GM23338 (cell line): ENCODE measurements around the gene KRTAP20-2. TPM values are rescaled to one million over a fixed set of nuclear protein-coding genes. Genes with fewer than 3 reads are reported as not detected.

ENCODE experiments used
- ATAC-seq: fragments of 200-7000 bp; cut with Tn5 transposase; 3 replicates; pipeline ENCODE4 v1.9.1; 2020
- DNase-seq: peaks from one replicate; pipeline ENCODE4 v3.0.0-alpha.2; 2015; ENCODE audit warnings: low spot score
- H2AFZ ChIP-seq: fragments of 200-600 bp; sonication (generic); 2 replicates; pipeline ENCODE4 v1.8.0; 2016; ENCODE audit warnings: antibody characterized with exemption, mild to moderate bottlenecking, moderate library complexity
- H3F3A ChIP-seq: fragments of 200-600 bp; sonication (generic); replicated peaks from 2 replicates; pipeline ENCODE4 v1.8.0; 2017; ENCODE audit warnings: antibody characterized with exemption, mixed run types, low read depth
- H3K27ac ChIP-seq: fragments of 200-600 bp; sonication (generic); 2 replicates; pipeline ENCODE4 v1.6.1; 2016; ENCODE audit warnings: low read depth
- H3K27me3 ChIP-seq: fragments of 200-600 bp; sonication (generic); 2 replicates; pipeline ENCODE4 v1.8.0; 2016; ENCODE audit warnings: mild to moderate bottlenecking, mixed run types, moderate library complexity; ENCODE audit not compliant: insufficient read depth
- H3K36me3 ChIP-seq: fragments of 200-600 bp; sonication (generic); 2 replicates; pipeline ENCODE4 v1.8.0; 2016; ENCODE audit warnings: mild to moderate bottlenecking; ENCODE audit not compliant: insufficient read depth
- H3K4me1 ChIP-seq: fragments of 200-600 bp; sonication (generic); 2 replicates; pipeline ENCODE4 v1.8.0; 2016; ENCODE audit warnings: mild to moderate bottlenecking, moderate library complexity; ENCODE audit not compliant: insufficient read depth
- H3K4me2 ChIP-seq: fragments of 200-600 bp; sonication (generic); 2 replicates; pipeline ENCODE4 v1.7.1; 2017; ENCODE audit warnings: mixed run types
- H3K4me3 ChIP-seq: fragments of 200-600 bp; sonication (generic); 2 replicates; pipeline ENCODE4 v1.6.1; 2016; ENCODE audit warnings: mixed run types
- H3K79me2 ChIP-seq: fragments of 200-600 bp; sonication (generic); replicated peaks from 2 replicates; pipeline ENCODE4 v1.8.0; 2017; ENCODE audit warnings: mild to moderate bottlenecking; ENCODE audit not compliant: insufficient read depth
- H3K9me2 ChIP-seq: fragments of 200-600 bp; sonication (generic); 2 replicates; pipeline ENCODE4 v1.8.0; 2017; ENCODE audit not compliant: insufficient read depth
- H4K20me1 ChIP-seq: fragments of 200-600 bp; sonication (generic); replicated peaks from 2 replicates; pipeline ENCODE4 v1.8.0; 2017; ENCODE audit warnings: mild to moderate bottlenecking; ENCODE audit not compliant: insufficient read depth
- H3K27ac Mint-ChIP-seq: 2 replicates; pipeline ENCODE4 v1.8.0; 2020; ENCODE audit warnings: inconsistent platforms, mild to moderate bottlenecking, moderate library complexity, mixed read lengths
- H3K27me3 Mint-ChIP-seq: 3 replicates; pipeline ENCODE4 v1.8.0; 2022; ENCODE audit warnings: low read depth, mild to moderate bottlenecking, moderate library complexity, mixed read lengths, inconsistent platforms; ENCODE audit not compliant: insufficient read depth, poor library complexity
- H3K36me3 Mint-ChIP-seq: 3 replicates; pipeline ENCODE4 v1.8.0; 2021; ENCODE audit warnings: low read depth, mild to moderate bottlenecking, inconsistent platforms, moderate library complexity, mixed read lengths
- H3K4me1 Mint-ChIP-seq: 3 replicates; pipeline ENCODE4 v1.8.0; 2020; ENCODE audit warnings: mild to moderate bottlenecking, inconsistent platforms, mixed read lengths
- H3K4me3 Mint-ChIP-seq: 3 replicates; pipeline ENCODE4 v1.8.0; 2021; ENCODE audit warnings: moderate library complexity, mild to moderate bottlenecking, inconsistent platforms, mixed read lengths
- H3K9me3 Mint-ChIP-seq: 3 replicates; pipeline ENCODE4 v1.8.0; 2020; ENCODE audit warnings: moderate library complexity, mild to moderate bottlenecking, inconsistent platforms, mixed read lengths
- CREB1 ChIP-seq: fragments of 250-450 bp; sonication (Bioruptor Pico); IDR thresholded peaks from 2 replicates; pipeline ENCODE4 v1.5.0; 2020; ENCODE audit warnings: low read depth, mild to moderate bottlenecking, moderate library complexity
- CTCF ChIP-seq, 2 experiments: fragments of 200-600 bp in 1 of 2; sonication (generic) in 1 of 2; conservative IDR thresholded peaks; 2 replicates each; pipeline versions ENCODE4 v1.5.1 to v1.6.1; 2016 to 2017; ENCODE audit warnings: antibody characterized with exemption in 2 of 2, low read depth in 2 of 2, mild to moderate bottlenecking in 2 of 2, moderate library complexity in 1 of 2
- ETS1 ChIP-seq: IDR thresholded peaks from 2 replicates; pipeline ENCODE4 v1.6.1; 2016; ENCODE audit warnings: antibody characterized with exemption
- JUNB ChIP-seq: IDR thresholded peaks from one replicate; pipeline ENCODE4 v1.6.1; 2016; ENCODE audit warnings: antibody characterized with exemption; ENCODE audit not compliant: unreplicated experiment
- NANOG ChIP-seq: IDR thresholded peaks from 2 replicates; pipeline ENCODE4 v1.6.1; 2016; ENCODE audit warnings: antibody characterized with exemption, borderline replicate concordance
- POLR2AphosphoS5 ChIP-seq: IDR thresholded peaks from 2 replicates; pipeline ENCODE4 v1.6.1; 2016; ENCODE audit warnings: antibody characterized with exemption, low read depth
- REST ChIP-seq: IDR thresholded peaks from one replicate; pipeline ENCODE4 v1.6.1; 2018; ENCODE audit warnings: antibody characterized with exemption; ENCODE audit not compliant: unreplicated experiment
- STAT1 ChIP-seq: IDR thresholded peaks from one replicate; pipeline ENCODE4 v1.6.1; 2016; ENCODE audit warnings: antibody characterized with exemption; ENCODE audit not compliant: unreplicated experiment
- ZNF331 ChIP-seq: fragments of 250-450 bp; sonication (Bioruptor Pico); IDR thresholded peaks from 2 replicates; pipeline ENCODE4 v1.5.0; 2020; ENCODE audit warnings: low read depth, mild to moderate bottlenecking, moderate library complexity
- polyA plus RNA-seq: library from polyadenylated mRNA; unstranded; fragments of >200 nt; fragmentation: Nextera tagmentation; extraction: Ambion mirVana; gene quantifications from 2 replicates; pipeline ENCODE4 v1.2.1, GENCODE V29; 2016
- total RNA-seq: library from RNA; depleted of rRNA; stranded (reverse); fragments of >200 nt; shearing (Covaris generic); gene quantifications from 2 replicates; pipeline ENCODE4 v1.2.3, GENCODE V29; 2014
- TF ChIP-seq, protein P1 (sequence below): fragments of 250-450 bp; sonication (Bioruptor Pico); IDR thresholded peaks from 2 replicates; pipeline ENCODE4 v1.5.0; 2020; ENCODE audit warnings: mild to moderate bottlenecking, moderate library complexity

The KRTAP20-2 gene
- total and polyA plus RNA-seq, 2 experiments from 2014 or later = not detected

- no peak within 1 kb of the TSS for H3K27ac Mint-ChIP-seq
- Histone ChIP-seq H3K27ac (no peak within 1 kb of the TSS), H2AFZ (no peak within 1 kb of the TSS), H3K4me3 (no peak within 1 kb of the TSS), H3F3A (no peaks in the 10 kb centered on the region), H4K20me1 (no peaks in the 10 kb centered on the region), H3K27me3 (no peaks in the 10 kb centered on the region), H3K79me2 (no peaks in the 10 kb centered on the region), H3K36me3 (no peaks in the 10 kb centered on the region), H3K9me2 (0 out of 2 replicates have a peak, but pooled peaks cover 8% of the 10 kb centered on the region), H3K4me1 (no peaks in the 10 kb centered on the region), H3K4me2 (no peak within 1 kb of the TSS)
- DNase-seq (no peak), ATAC-seq (no peak)
- no peak within 1 kb of the TSS for H3K4me3 Mint-ChIP-seq
- no peaks in the 10 kb centered on the region for H3K27me3 Mint-ChIP-seq
- H3K9me3 Mint-ChIP-seq = peaks cover 3% of the 10 kb centered on the region; the same call in 2 of the 3 replicates
- TF ChIP-seq, protein P1, sequence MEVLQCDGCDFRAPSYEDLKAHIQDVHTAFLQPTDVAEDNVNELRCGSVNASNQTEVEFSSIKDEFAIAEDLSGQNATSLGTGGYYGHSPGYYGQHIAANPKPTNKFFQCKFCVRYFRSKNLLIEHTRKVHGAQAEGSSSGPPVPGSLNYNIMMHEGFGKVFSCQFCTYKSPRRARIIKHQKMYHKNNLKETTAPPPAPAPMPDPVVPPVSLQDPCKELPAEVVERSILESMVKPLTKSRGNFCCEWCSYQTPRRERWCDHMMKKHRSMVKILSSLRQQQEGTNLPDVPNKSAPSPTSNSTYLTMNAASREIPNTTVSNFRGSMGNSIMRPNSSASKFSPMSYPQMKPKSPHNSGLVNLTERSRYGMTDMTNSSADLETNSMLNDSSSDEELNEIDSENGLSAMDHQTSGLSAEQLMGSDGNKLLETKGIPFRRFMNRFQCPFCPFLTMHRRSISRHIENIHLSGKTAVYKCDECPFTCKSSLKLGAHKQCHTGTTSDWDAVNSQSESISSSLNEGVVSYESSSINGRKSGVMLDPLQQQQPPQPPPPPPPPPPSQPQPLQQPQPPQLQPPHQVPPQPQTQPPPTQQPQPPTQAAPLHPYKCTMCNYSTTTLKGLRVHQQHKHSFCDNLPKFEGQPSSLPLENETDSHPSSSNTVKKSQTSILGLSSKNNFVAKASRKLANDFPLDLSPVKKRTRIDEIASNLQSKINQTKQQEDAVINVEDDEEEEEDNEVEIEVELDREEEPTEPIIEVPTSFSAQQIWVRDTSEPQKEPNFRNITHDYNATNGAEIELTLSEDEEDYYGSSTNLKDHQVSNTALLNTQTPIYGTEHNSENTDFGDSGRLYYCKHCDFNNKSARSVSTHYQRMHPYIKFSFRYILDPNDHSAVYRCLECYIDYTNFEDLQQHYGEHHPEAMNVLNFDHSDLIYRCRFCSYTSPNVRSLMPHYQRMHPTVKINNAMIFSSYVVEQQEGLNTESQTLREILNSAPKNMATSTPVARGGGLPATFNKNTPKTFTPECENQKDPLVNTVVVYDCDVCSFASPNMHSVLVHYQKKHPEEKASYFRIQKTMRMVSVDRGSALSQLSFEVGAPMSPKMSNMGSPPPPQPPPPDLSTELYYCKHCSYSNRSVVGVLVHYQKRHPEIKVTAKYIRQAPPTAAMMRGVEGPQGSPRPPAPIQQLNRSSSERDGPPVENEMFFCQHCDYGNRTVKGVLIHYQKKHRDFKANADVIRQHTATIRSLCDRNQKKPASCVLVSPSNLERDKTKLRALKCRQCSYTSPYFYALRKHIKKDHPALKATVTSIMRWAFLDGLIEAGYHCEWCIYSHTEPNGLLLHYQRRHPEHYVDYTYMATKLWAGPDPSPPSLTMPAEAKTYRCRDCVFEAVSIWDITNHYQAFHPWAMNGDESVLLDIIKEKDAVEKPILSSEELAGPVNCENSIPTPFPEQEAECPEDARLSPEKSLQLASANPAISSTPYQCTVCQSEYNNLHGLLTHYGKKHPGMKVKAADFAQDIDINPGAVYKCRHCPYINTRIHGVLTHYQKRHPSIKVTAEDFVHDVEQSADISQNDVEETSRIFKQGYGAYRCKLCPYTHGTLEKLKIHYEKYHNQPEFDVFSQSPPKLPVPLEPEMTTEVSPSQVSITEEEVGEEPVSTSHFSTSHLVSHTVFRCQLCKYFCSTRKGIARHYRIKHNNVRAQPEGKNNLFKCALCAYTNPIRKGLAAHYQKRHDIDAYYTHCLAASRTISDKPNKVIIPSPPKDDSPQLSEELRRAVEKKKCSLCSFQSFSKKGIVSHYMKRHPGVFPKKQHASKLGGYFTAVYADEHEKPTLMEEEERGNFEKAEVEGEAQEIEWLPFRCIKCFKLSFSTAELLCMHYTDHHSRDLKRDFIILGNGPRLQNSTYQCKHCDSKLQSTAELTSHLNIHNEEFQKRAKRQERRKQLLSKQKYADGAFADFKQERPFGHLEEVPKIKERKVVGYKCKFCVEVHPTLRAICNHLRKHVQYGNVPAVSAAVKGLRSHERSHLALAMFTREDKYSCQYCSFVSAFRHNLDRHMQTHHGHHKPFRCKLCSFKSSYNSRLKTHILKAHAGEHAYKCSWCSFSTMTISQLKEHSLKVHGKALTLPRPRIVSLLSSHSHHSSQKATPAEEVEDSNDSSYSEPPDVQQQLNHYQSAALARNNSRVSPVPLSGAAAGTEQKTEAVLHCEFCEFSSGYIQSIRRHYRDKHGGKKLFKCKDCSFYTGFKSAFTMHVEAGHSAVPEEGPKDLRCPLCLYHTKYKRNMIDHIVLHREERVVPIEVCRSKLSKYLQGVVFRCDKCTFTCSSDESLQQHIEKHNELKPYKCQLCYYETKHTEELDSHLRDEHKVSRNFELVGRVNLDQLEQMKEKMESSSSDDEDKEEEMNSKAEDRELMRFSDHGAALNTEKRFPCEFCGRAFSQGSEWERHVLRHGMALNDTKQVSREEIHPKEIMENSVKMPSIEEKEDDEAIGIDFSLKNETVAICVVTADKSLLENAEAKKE (CRISPR knock-in tag) = no peak
- TF ChIP-seq CREB1 (CRISPR knock-in tag) (no peak), JUNB (no peak), POLR2AphosphoS5 (no peak), STAT1 (no peak), NANOG (no peak), ETS1 (no peak), REST (no peak), ZNF331 (CRISPR knock-in tag) (no peak), CTCF (conservative IDR thresholded peaks at IDR 0.05; ENCODE audit: low read depth in 2 of 2) (no peak)
- no peaks in the 10 kb centered on the region for H3K36me3 Mint-ChIP-seq
- H3K4me1 Mint-ChIP-seq = no peaks in the 10 kb centered on the region
Measured at GRCh38 chr21:30642564-30642963, 7.6 kb downstream of the KRTAP20-2 start, which contains the start of gene KRTAP20-3. TSS of gene KRTAP20-3 (plus strand) at chr21:30642864.
